ENCODE data around the gene GPR152. TPM values are rescaled to one million over a fixed set of nuclear protein-coding genes. Genes with fewer than 3 reads are reported as not detected.

Gene GPR152
- total and polyA plus RNA-seq, 2 of the 8 experiments (the other 6 are each of a cell fraction or from before 2014, with no cell fraction given): not detected

DNA sequence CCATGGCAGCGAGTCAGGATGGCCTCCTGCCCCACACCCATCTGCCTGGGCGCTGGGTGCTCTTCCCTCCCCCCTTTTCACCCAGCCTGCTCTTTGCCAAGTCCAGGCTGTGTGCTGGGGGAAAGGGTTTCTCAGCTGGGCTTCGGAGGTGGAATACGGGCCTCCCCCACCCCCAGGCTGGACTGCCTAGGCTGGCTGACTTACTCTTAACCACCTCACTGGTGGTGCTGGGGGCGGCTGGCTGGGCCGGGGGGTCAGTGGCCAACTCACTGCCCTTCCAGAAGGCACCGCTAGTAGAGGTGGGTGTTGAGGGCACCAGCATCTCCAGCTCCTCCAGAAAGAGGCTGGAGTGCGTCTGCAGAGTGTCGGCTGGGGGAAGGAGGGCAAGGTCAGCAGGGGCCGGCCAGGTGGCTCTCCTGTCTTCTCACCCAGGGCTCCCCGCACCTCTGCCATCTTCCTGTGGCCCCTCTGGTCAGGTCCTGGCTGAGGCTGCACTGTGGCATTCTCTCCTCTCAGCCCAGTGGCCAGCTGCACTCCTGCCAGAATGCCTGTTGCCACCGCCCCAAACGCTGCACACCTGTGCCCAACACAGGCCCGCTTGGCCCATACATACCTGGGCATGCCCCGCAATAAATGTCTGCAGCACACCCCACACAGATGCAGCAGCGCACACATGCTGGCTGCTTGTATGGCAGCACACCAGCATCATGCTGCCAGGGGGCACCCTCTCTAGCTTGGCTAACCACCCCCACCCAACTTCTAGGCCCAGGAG, 42.9 kb upstream of the GPR152 start (continued):
- no peak for TF ChIP-seq RXRA (IDR thresholded peaks at IDR 0.05; ENCODE audit: insufficient read depth, low read depth, low read length)
- TF ChIP-seq SIRT6 (IDR thresholded peaks at IDR 0.05; ENCODE audit: low read length): no peak
- no peak for TF ChIP-seq POU5F1 (IDR thresholded peaks at IDR 0.05; ENCODE audit: low read depth, low read length)
- no peak for TF ChIP-seq BACH1 (IDR thresholded peaks at IDR 0.05; ENCODE audit: low read length)
- TF ChIP-seq RNF2 (IDR thresholded peaks at IDR 0.05; ENCODE audit: borderline replicate concordance, low read depth, low read length, missing control alignments, poor library complexity, severe bottlenecking): no peak
- TF ChIP-seq KDM4A (IDR thresholded peaks at IDR 0.05; ENCODE audit: low read depth, low read length, severe bottlenecking): no peak

Measured in H1 (cell line).